ENCODE measurements around the gene CYP2D6.

The CYP2D6 gene

DNA sequence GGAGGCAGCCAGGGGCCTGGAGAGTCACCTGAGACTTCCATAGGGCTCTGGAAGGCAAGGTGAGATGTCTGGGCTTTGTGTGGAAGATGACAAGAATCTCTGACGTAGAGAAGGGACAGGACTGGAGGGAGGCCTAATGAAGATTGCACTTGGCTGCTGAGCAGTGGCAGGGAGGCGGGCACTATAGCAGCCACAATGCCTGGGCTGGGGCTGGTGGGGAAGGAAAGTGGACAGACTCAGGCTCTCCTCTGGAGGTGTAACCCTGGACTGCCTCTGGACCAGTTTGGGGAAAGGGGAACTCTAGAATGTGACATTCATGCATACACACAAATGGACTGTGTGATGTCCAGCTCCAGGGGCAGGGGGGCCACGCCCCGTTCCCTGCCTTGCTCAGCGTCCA, 34.3 kb upstream of the CYP2D6 start:
- TF ChIP-seq, protein P1, sequence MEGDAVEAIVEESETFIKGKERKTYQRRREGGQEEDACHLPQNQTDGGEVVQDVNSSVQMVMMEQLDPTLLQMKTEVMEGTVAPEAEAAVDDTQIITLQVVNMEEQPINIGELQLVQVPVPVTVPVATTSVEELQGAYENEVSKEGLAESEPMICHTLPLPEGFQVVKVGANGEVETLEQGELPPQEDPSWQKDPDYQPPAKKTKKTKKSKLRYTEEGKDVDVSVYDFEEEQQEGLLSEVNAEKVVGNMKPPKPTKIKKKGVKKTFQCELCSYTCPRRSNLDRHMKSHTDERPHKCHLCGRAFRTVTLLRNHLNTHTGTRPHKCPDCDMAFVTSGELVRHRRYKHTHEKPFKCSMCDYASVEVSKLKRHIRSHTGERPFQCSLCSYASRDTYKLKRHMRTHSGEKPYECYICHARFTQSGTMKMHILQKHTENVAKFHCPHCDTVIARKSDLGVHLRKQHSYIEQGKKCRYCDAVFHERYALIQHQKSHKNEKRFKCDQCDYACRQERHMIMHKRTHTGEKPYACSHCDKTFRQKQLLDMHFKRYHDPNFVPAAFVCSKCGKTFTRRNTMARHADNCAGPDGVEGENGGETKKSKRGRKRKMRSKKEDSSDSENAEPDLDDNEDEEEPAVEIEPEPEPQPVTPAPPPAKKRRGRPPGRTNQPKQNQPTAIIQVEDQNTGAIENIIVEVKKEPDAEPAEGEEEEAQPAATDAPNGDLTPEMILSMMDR (conservative IDR thresholded peaks at IDR 0.05; ENCODE audit: low read depth, low read length) = no peak
- no peak for DNase-seq (ENCODE audit: low read depth)
- no peak overlapping the region for H3K4me3 ChIP-seq (ENCODE audit: low read depth, low read length)

DNA sequence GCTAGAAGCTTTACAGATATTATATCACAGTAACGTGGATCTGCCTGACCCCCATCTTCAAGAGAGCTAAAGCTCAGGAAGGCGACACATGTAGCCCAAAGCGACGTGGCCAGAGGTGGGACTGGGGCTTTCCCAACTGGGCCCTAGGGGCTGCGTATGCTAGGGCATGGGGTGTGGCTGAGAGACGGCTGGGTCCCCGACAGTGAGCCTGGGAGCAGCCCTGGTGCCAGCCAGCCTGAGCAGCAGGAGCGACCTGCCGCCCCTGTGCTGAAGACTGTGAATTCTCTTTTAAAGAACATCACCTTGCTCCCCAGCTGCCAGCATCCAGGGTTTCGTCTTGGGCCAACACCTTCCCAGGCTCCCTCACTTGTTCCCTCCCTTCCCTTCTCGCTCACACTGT, 32.9 kb upstream of the CYP2D6 start:
- DNase-seq (ENCODE audit: low read depth) = no peak
- no peak overlapping the region for H3K4me3 ChIP-seq (ENCODE audit: low read depth, low read length)
- TF ChIP-seq, protein P1 (conservative IDR thresholded peaks at IDR 0.05; ENCODE audit: low read depth, low read length) = no peak

DNA sequence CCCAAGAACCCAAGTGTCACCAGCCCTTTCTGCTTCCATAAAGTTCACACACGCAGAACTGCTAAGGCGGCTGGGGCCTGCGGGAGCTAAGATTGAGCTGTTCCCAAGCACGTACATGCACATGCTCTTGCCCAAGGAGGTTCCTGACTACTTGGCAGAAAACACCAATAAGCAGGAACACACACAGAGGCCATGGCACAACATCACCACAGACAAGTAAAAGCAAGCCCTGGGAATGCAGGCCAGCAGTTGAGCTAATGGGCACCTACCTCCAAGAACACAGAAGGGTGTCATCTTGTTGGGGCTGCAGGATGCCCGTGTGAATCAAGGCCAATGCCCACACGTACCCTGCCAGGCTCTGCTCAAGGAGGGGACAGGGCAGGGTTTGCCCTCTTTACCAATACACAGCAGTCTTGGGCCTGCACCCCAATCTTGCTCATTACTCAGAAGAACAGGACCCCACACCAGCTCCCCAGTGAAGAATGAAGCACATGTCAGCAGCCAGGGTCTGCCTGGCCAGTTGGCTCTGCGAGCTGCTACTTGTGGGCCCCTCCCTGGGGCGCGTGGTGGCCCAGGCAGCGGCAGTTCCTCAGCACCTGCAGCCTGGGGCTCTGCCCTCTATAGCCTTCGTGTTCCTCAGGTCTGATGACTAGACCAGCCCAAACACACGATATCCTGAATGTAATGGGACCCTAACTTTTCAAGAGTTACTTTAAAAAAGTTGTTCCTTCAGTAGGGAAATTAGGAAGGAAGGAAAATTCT, 32.3 kb upstream of the CYP2D6 start:
- TF ChIP-seq, protein P1 (conservative IDR thresholded peaks at IDR 0.05; ENCODE audit: low read depth, low read length) = no peak
- no peak for DNase-seq (ENCODE audit: low read depth)

DNA sequence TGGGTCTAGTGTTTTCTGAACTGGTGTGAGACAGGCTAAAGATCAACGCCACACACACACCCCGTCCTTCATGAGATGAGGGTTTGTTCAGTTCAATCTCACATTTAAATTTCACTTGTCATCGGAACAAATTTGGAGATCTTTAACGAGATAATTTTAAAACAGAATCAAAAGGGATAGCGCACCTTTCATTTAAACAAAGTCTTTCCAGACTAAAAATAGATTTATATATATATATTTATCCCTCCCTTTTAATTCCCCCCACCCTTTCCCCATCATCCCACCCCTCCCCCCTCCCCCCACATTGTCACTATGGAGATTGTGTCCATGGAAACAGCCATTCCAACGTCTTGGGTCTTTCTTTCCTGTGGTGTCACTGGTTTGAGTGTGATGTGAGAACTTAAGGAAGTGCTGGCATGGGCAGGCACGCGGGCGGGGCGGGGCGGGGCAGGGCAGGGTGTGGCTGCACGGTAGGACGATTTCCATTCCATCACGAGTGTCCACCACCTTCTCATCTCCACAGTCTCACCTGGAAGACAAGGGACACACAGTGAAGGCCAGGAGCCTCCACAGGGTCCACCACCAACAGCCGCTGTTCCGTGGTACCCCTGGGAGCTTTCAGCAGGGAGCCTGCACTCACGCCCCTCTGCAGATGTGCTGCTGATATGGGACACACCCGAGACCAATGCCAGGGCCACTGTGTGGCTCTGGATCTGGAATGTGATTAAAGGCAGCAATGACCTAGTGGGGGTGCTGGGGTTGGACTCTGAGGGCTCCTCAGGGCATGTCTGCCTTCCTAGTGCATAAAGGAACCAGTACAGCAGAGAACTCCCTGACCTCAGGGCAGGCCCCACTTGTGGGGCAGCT, 30.5 kb upstream of the CYP2D6 start:
- DNase-seq (ENCODE audit: low read depth) = no peak
- TF ChIP-seq, protein P1 (conservative IDR thresholded peaks at IDR 0.05; ENCODE audit: low read depth, low read length) = no peak
- H3K4me3 ChIP-seq (ENCODE audit: low read depth, low read length) = no peak overlapping the region

More for the DNA sequence above, 32.3 kb upstream of the CYP2D6 start:
- no peak overlapping the region for H3K4me3 ChIP-seq (ENCODE audit: low read depth, low read length)

DNA sequence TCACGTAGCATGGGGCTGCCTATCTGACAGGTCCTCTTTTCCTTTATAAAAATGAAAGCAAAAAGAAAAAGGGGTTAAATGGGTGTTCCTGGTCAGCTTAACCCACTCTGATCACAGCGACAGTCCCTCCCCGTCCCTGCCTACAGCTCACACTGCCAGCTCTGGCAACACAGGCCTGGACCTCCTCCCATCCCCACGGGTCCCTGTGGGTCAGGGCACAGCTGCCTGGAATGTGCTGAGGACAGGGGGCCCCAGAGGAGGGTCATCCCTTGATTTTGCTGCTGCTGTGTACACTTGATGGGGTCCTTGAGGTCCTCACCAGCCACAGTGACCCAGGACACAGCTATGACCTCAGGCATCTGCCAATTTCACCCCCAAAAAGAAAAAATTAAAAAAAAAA, 29.6 kb upstream of the CYP2D6 start:
- no peak for DNase-seq (ENCODE audit: low read depth)
- no peak overlapping the region for H3K4me3 ChIP-seq (ENCODE audit: low read depth, low read length)
- TF ChIP-seq, protein P1 (conservative IDR thresholded peaks at IDR 0.05; ENCODE audit: low read depth, low read length) = no peak

DNA sequence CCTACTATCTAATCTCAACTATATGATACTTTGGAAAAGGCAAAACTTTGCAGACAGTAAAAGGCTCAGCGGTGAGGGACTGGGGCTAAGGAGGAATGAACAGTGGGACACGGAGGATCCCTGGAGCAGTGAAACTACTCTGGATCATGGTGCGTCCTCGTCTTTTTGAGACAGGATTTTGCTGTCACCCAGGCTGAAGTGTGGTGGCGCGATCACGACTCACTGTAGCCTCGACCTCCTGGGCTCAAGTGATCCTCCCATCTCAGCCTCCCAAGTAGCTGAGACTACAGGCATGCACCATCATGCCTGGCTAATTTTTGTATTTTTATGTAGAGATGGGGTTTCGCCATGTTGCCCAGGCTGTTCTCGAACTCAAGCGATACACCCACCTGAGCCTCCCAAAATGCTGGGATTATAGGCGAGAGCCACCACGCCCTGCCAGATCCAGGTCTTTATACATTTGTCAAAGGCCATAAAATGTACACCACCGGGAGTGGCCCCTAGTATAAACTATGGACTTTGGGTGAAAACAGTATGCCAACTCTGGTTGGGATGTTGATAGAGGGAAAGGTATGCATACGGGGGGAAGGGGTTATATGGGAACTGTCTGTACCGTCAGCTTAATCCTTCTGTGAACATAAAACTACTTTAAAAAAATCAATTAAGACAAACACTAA, 28.0 kb upstream of the CYP2D6 start:
- TF ChIP-seq, protein P1 (conservative IDR thresholded peaks at IDR 0.05; ENCODE audit: low read depth, low read length) = no peak
- no peak overlapping the region for H3K4me3 ChIP-seq (ENCODE audit: low read depth, low read length)
- DNase-seq (ENCODE audit: low read depth) = no peak
